Measurements from ENCODE around the gene ART4. TPM values are rescaled to one million over a fixed set of nuclear protein-coding genes. Genes with fewer than 3 reads are reported as not detected.

Gene ART4
- total RNA-seq, 1 donor from 2014 or later: not detected

GRCh38 chr12:14827043-14827442, 16.3 kb downstream of the ART4 start:
- TF ChIP-seq EZH2 (IDR thresholded peaks at IDR 0.05) (no peak), CTCF (IDR thresholded peaks at IDR 0.05) (no peak), EZH2phosphoT487 (IDR thresholded peaks at IDR 0.05) (no peak)
- H3K27me3 ChIP-seq: no peaks in the 10 kb centered on the region
- no peak overlapping the region for H3K4me3 Mint-ChIP-seq

GRCh38 chr12:14826491-14826890, 16.8 kb downstream of the ART4 start:
- Histone ChIP-seq H3K9ac (no peak overlapping the region), H3K4me2 (no peak overlapping the region), H3F3A (ENCODE audit: low read depth) (no peaks in the 10 kb centered on the region), H3K4me1 (no peaks in the 10 kb centered on the region), H3K27ac (no peak overlapping the region), H3K27me3 (no peaks in the 10 kb centered on the region), H3K79me2 (ENCODE audit: low read depth) (no peaks in the 10 kb centered on the region), H3K36me3 (no peaks in the 10 kb centered on the region), H3K4me3 (no peak overlapping the region), H4K20me1 (ENCODE audit: low read depth) (no peaks in the 10 kb centered on the region), H3K9me3 (ENCODE audit: low read depth) (no peaks in the 10 kb centered on the region), H2AFZ (replicated peaks) (no peak overlapping the region)
- H3K36me3 Mint-ChIP-seq: no peaks in the 10 kb centered on the region
- TF ChIP-seq EZH2phosphoT487 (IDR thresholded peaks at IDR 0.05) (no peak), CTCF (IDR thresholded peaks at IDR 0.05) (no peak), EZH2 (IDR thresholded peaks at IDR 0.05) (no peak)
- no peaks in the 10 kb centered on the region for H3K9me3 Mint-ChIP-seq
- no peak overlapping the region for H3K27ac Mint-ChIP-seq
- no peak for DNase-seq (ENCODE audit: low spot score)
- H3K27me3 Mint-ChIP-seq (ENCODE audit: insufficient read depth, low read depth): no peaks in the 10 kb centered on the region
- H3K4me3 Mint-ChIP-seq: no peak overlapping the region
- no peaks in the 10 kb centered on the region for H3K4me1 Mint-ChIP-seq

More at GRCh38 chr12:14827043-14827442, 16.3 kb downstream of the ART4 start:
- no peak overlapping the region for H3K9ac ChIP-seq
- no peak overlapping the region for H3K4me2 ChIP-seq
- H4K20me1 ChIP-seq (ENCODE audit: low read depth): no peaks in the 10 kb centered on the region
- H3K27ac ChIP-seq: no peak overlapping the region
- Mint-ChIP-seq H3K36me3 (no peaks in the 10 kb centered on the region), H3K27me3 (ENCODE audit: insufficient read depth, low read depth) (no peaks in the 10 kb centered on the region), H3K4me1 (no peaks in the 10 kb centered on the region), H3K27ac (no peak overlapping the region), H3K9me3 (no peaks in the 10 kb centered on the region)
- H3K4me3 ChIP-seq: no peak overlapping the region
- no peaks in the 10 kb centered on the region for H3K36me3 ChIP-seq
- H2AFZ ChIP-seq (replicated peaks): no peak overlapping the region
- H3K79me2 ChIP-seq (ENCODE audit: low read depth): no peaks in the 10 kb centered on the region
- no peaks in the 10 kb centered on the region for H3K9me3 ChIP-seq (ENCODE audit: low read depth)
- H3K4me1 ChIP-seq: no peaks in the 10 kb centered on the region
- no peaks in the 10 kb centered on the region for H3F3A ChIP-seq (ENCODE audit: low read depth)
- DNase-seq (ENCODE audit: low spot score): no peak

GRCh38 chr12:14825256-14825655, 18.1 kb downstream of the ART4 start:
- H3K9ac ChIP-seq: no peak overlapping the region
- no peak overlapping the region for H3K4me3 Mint-ChIP-seq
- H3K4me2 ChIP-seq: no peak overlapping the region
- H3K4me1 ChIP-seq: no peaks in the 10 kb centered on the region
- no peaks in the 10 kb centered on the region for H3K9me3 ChIP-seq (ENCODE audit: low read depth)
- no peaks in the 10 kb centered on the region for H4K20me1 ChIP-seq (ENCODE audit: low read depth)
- no peak for DNase-seq (ENCODE audit: low spot score)
- no peaks in the 10 kb centered on the region for H3K4me1 Mint-ChIP-seq
- H3K4me3 ChIP-seq: no peak overlapping the region
- no peaks in the 10 kb centered on the region for H3K79me2 ChIP-seq (ENCODE audit: low read depth)
- TF ChIP-seq EZH2phosphoT487 (IDR thresholded peaks at IDR 0.05) (no peak), CTCF (IDR thresholded peaks at IDR 0.05) (no peak), EZH2 (IDR thresholded peaks at IDR 0.05) (no peak)
- H2AFZ ChIP-seq (replicated peaks): no peak overlapping the region
- no peaks in the 10 kb centered on the region for H3F3A ChIP-seq (ENCODE audit: low read depth)
- no peak overlapping the region for H3K27ac Mint-ChIP-seq
- no peaks in the 10 kb centered on the region for H3K36me3 Mint-ChIP-seq
- no peaks in the 10 kb centered on the region for H3K27me3 ChIP-seq
- no peaks in the 10 kb centered on the region for H3K36me3 ChIP-seq
- no peaks in the 10 kb centered on the region for H3K9me3 Mint-ChIP-seq
- H3K27me3 Mint-ChIP-seq (ENCODE audit: insufficient read depth, low read depth): no peaks in the 10 kb centered on the region
- no peak overlapping the region for H3K27ac ChIP-seq

Data from neural progenitor cell (in vitro differentiated cells).